Duodenal mucosa (tissue), 2 donors: ENCODE data around the gene FBLN1.
"Not testable (repeated sequence)": the region's sequence is repeated elsewhere in the genome, so short reads cannot be mapped to it uniquely, and the experiment has no call there.

Experiments used
- H3K27ac ChIP-seq: one replicate; pipeline ENCODE4 v1.7.0; 2013; ENCODE audit warnings: low read depth, low read length
- H3K27me3 ChIP-seq, 2 donors: one replicate each; pipeline ENCODE4 v1.7.0; 2013; ENCODE audit warnings: low read length in 2 of 2, control low read depth in 1 of 2; ENCODE audit not compliant: insufficient read depth in 2 of 2, control insufficient read depth in 1 of 2
- H3K36me3 ChIP-seq, 2 donors: one replicate each; pipeline ENCODE4 v1.7.0; 2013; ENCODE audit warnings: low read length in 2 of 2, control low read depth in 1 of 2; ENCODE audit not compliant: insufficient read depth in 2 of 2, control insufficient read depth in 1 of 2
- H3K4me1 ChIP-seq, 2 donors: one replicate each; pipeline ENCODE4 v1.7.0; 2013; ENCODE audit warnings: low read length in 2 of 2, control low read depth in 1 of 2; ENCODE audit not compliant: insufficient read depth in 2 of 2, control insufficient read depth in 1 of 2
- H3K4me3 ChIP-seq, 2 donors: one replicate each; pipeline ENCODE4 v1.7.0; 2013; ENCODE audit warnings: low read length in 2 of 2, low read depth in 1 of 2
- H3K9ac ChIP-seq, 2 donors: one replicate each; pipeline ENCODE4 v1.7.0; 2013; ENCODE audit warnings: low read length in 2 of 2, low read depth in 1 of 2
- H3K9me3 ChIP-seq, 2 donors: one replicate each; pipeline ENCODE4 v1.7.0; 2013; ENCODE audit warnings: low read length in 2 of 2, control low read depth in 1 of 2; ENCODE audit not compliant: control insufficient read depth in 1 of 2

FBLN1 gene

GRCh38 chr22:45602824-45603595, 100.3 kb downstream of the FBLN1 start:
- Histone ChIP-seq H3K27me3 (peaks cover 0 to 3% of the 10 kb centered on the region in 2 donors), H3K27ac (no peak overlapping the region), H3K4me1 (peaks cover 5 to 11% of the 10 kb centered on the region in 2 donors), H3K9me3 (no peaks in the 10 kb centered on the region), H3K9ac (no peak overlapping the region), H3K36me3 (no peaks in the 10 kb centered on the region), H3K4me3 (no peak overlapping the region)

- no peak overlapping the region for H3K4me3 ChIP-seq
- no peak overlapping the region for H3K9ac ChIP-seq
- no peaks in the 10 kb centered on the region for H3K36me3 ChIP-seq
- no peaks in the 10 kb centered on the region for H3K9me3 ChIP-seq
- H3K27me3 ChIP-seq: peaks cover 0 to 3% of the 10 kb centered on the region in 2 donors
- H3K27ac ChIP-seq: no peak overlapping the region
- H3K4me1 ChIP-seq: peaks cover 5 to 11% of the 10 kb centered on the region in 2 donors
Measured at GRCh38 chr22:45603619-45604018, 100.9 kb downstream of the FBLN1 start.

GRCh38 chr22:45608045-45608444, 105.4 kb downstream of the FBLN1 start:
- not testable (repeated sequence) for H3K9me3 ChIP-seq, H3K4me3 ChIP-seq, H3K9ac ChIP-seq, H3K4me1 ChIP-seq, H3K27ac ChIP-seq, H3K36me3 ChIP-seq, H3K27me3 ChIP-seq

GRCh38 chr22:45608763-45609180, 106.1 kb downstream of the FBLN1 start:
- H3K4me1 ChIP-seq: peaks cover 0 to 6% of the 10 kb centered on the region in 2 donors
- H3K4me3 ChIP-seq: no peak overlapping the region
- H3K27me3 ChIP-seq: no peaks in the 10 kb centered on the region
- no peaks in the 10 kb centered on the region for H3K36me3 ChIP-seq
- H3K9me3 ChIP-seq: no peaks in the 10 kb centered on the region
- H3K27ac ChIP-seq: no peak overlapping the region
- H3K9ac ChIP-seq: no peak overlapping the region

- Histone ChIP-seq H3K9ac (no peak overlapping the region), H3K27ac (no peak overlapping the region), H3K4me1 (no peaks in the 10 kb centered on the region), H3K36me3 (no peaks in the 10 kb centered on the region), H3K27me3 (no peaks in the 10 kb centered on the region), H3K4me3 (no peak overlapping the region), H3K9me3 (no peaks in the 10 kb centered on the region)
Measured at GRCh38 chr22:45612451-45612901, 109.8 kb downstream of the FBLN1 start.

GRCh38 chr22:45612940-45613339, 110.3 kb downstream of the FBLN1 start:
- Histone ChIP-seq H3K9me3 (no peaks in the 10 kb centered on the region), H3K9ac (no peak overlapping the region), H3K36me3 (no peaks in the 10 kb centered on the region), H3K4me1 (no peaks in the 10 kb centered on the region), H3K27me3 (no peaks in the 10 kb centered on the region), H3K4me3 (no peak overlapping the region), H3K27ac (no peak overlapping the region)

- H3K9me3 ChIP-seq: no peaks in the 10 kb centered on the region
- H3K27me3 ChIP-seq: no peaks in the 10 kb centered on the region
Measured at GRCh38 chr22:45615364-45615763, 112.7 kb downstream of the FBLN1 start.

GRCh38 chr22:45616432-45616831, 113.7 kb downstream of the FBLN1 start:
- Histone ChIP-seq H3K36me3 (no peaks in the 10 kb centered on the region), H3K4me1 (no peaks in the 10 kb centered on the region), H3K27ac (no peak overlapping the region), H3K9me3 (no peaks in the 10 kb centered on the region), H3K9ac (no peak overlapping the region), H3K4me3 (no peak overlapping the region), H3K27me3 (no peaks in the 10 kb centered on the region)

More at GRCh38 chr22:45615364-45615763, 112.7 kb downstream of the FBLN1 start:
- H3K36me3 ChIP-seq: no peaks in the 10 kb centered on the region
- no peak overlapping the region for H3K4me3 ChIP-seq
- no peak overlapping the region for H3K27ac ChIP-seq
- H3K9ac ChIP-seq: no peak overlapping the region
- no peaks in the 10 kb centered on the region for H3K4me1 ChIP-seq

GRCh38 chr22:45617948-45618347, 115.3 kb downstream of the FBLN1 start:
- Histone ChIP-seq H3K36me3 (no peaks in the 10 kb centered on the region), H3K4me3 (no peak overlapping the region), H3K27ac (no peak overlapping the region), H3K4me1 (no peaks in the 10 kb centered on the region), H3K27me3 (no peaks in the 10 kb centered on the region), H3K9ac (no peak overlapping the region), H3K9me3 (no peaks in the 10 kb centered on the region)

- Histone ChIP-seq H3K9me3 (no peaks in the 10 kb centered on the region), H3K36me3 (no peaks in the 10 kb centered on the region), H3K4me1 (no peaks in the 10 kb centered on the region), H3K27ac (no peak overlapping the region), H3K27me3 (no peaks in the 10 kb centered on the region), H3K4me3 (no peak overlapping the region), H3K9ac (no peak overlapping the region)
Measured at GRCh38 chr22:45620706-45621105, 118.0 kb downstream of the FBLN1 start.
